HUES64 (cell line): ENCODE data around the gene LHFPL6.

Experiments used
- H3K27ac ChIP-seq: 2 replicates; pipeline ENCODE4 v1.7.0; 2013; ENCODE audit warnings: low read depth, low read length, inconsistent platforms
- H3K27me3 ChIP-seq: 2 replicates; pipeline ENCODE4 v1.6.1; 2013; ENCODE audit warnings: mild to moderate bottlenecking, low read length; ENCODE audit not compliant: insufficient read depth
- H3K36me3 ChIP-seq: 2 replicates; pipeline ENCODE4 v1.6.1; 2013; ENCODE audit warnings: mild to moderate bottlenecking, low read length; ENCODE audit not compliant: insufficient read depth
- H3K4me1 ChIP-seq: 2 replicates; pipeline ENCODE4 v1.6.1; 2013; ENCODE audit warnings: mild to moderate bottlenecking, low read length, moderate library complexity; ENCODE audit not compliant: insufficient read depth
- H3K4me3 ChIP-seq: 2 replicates; pipeline ENCODE4 v1.5.1; 2013; ENCODE audit warnings: mild to moderate bottlenecking, low read length, moderate library complexity
- H3K9ac ChIP-seq: 2 replicates; pipeline ENCODE4 v1.6.1; 2013; ENCODE audit warnings: mild to moderate bottlenecking, low read depth, low read length
- H3K9me3 ChIP-seq: 2 replicates; pipeline ENCODE4 v1.6.1; 2013; ENCODE audit warnings: low read depth, low read length; ENCODE audit not compliant: insufficient read depth
- WGBS: fragments of 150-250, 120-280 bp; methylation state at CpG from one replicate; pipeline ENCODE4 v1.1.7; 2013; ENCODE audit warnings: missing lambda C conversion rate; 5-methylcytosine and 5-hydroxymethylcytosine counted together

LHFPL6 gene

GRCh38 chr13:39530916-39531315, 72.1 kb downstream of the LHFPL6 start:
- Histone ChIP-seq H3K27ac (no peak overlapping the region), H3K36me3 (no peaks in the 10 kb centered on the region), H3K27me3 (peaks cover 30% of the 10 kb centered on the region; the same call in 1 of the 2 replicates), H3K9me3 (no peaks in the 10 kb centered on the region), H3K4me1 (peaks cover 3% of the 10 kb centered on the region; the same call in 1 of the 2 replicates), H3K4me3 (no peak overlapping the region), H3K9ac (no peak overlapping the region)
- 93% methylated on average over 2 of the region's 3 CpGs for WGBS

DNA sequence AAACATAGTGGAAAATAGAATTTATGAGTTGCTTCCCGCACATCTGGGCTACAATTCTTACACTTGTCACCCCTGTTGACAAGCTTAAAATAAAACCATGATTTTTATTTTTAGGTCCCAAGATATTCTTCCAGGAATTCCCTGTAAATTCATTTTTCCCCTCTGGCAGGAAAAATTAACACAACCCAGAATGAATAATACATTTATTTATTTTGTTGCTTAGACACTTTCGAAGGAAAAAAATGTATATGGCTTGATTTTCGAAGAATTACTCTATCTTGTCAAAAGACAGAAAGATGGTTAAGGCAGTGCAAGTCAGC, 74.4 kb downstream of the LHFPL6 start:
- no peak overlapping the region for H3K9ac ChIP-seq
- no peaks in the 10 kb centered on the region for H3K9me3 ChIP-seq
- no peak overlapping the region for H3K27ac ChIP-seq
- 94% methylated on average over 3 of the region's 3 CpGs for WGBS
- H3K4me3 ChIP-seq: no peak overlapping the region
- peaks cover 28% of the 10 kb centered on the region; the same call in 1 of the 2 replicates for H3K27me3 ChIP-seq
- no peaks in the 10 kb centered on the region for H3K36me3 ChIP-seq
- H3K4me1 ChIP-seq: peaks cover 3% of the 10 kb centered on the region; the same call in 1 of the 2 replicates

- WGBS: 90% methylated on average over 4 of the region's 5 CpGs
- Histone ChIP-seq H3K27ac (no peak overlapping the region), H3K4me3 (no peak overlapping the region), H3K36me3 (no peaks in the 10 kb centered on the region), H3K27me3 (peaks cover 23% of the 10 kb centered on the region; the same call in 1 of the 2 replicates), H3K4me1 (peaks cover 3% of the 10 kb centered on the region; the same call in 1 of the 2 replicates), H3K9ac (no peak overlapping the region), H3K9me3 (no peaks in the 10 kb centered on the region)
Measured at GRCh38 chr13:39527961-39528660, 74.9 kb downstream of the LHFPL6 start.

DNA sequence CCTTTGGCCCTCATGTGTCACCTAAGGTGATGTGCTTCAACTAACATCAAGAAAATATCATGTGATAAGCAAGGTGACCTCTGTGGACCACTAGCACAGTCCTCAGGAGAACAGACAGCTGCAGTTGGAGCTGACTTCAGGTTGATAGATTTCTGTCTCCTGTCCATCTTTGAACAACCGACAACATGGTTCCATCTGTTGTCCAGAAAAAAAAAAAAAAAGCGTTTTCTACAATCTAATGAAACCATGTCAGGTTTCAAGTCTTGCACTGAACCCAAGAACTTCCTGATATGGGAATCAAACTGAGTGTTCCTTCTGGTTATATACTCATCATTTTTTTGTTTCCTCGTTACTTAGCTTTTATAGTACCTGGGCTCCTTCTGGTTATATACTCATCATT, 75.7 kb downstream of the LHFPL6 start:
- Histone ChIP-seq H3K36me3 (no peaks in the 10 kb centered on the region), H3K4me3 (no peak overlapping the region), H3K4me1 (peaks cover 3% of the 10 kb centered on the region; the same call in 1 of the 2 replicates), H3K9me3 (no peaks in the 10 kb centered on the region), H3K27ac (no peak overlapping the region), H3K9ac (no peak overlapping the region), H3K27me3 (peaks cover 19% of the 10 kb centered on the region; the same call in 1 of the 2 replicates)
- 92% methylated on average over 3 of the region's 3 CpGs for WGBS

GRCh38 chr13:39526499-39526898, 76.5 kb downstream of the LHFPL6 start:
- H3K9ac ChIP-seq: no peak overlapping the region
- peaks cover 15% of the 10 kb centered on the region; the same call in 1 of the 2 replicates for H3K27me3 ChIP-seq
- H3K4me1 ChIP-seq: peaks cover 3% of the 10 kb centered on the region; the same call in 1 of the 2 replicates
- no peaks in the 10 kb centered on the region for H3K36me3 ChIP-seq
- H3K27ac ChIP-seq: no peak overlapping the region
- 92% methylated on average over 8 of the region's 8 CpGs for WGBS
- no peak overlapping the region for H3K4me3 ChIP-seq
- no peaks in the 10 kb centered on the region for H3K9me3 ChIP-seq

- Histone ChIP-seq H3K36me3 (no peaks in the 10 kb centered on the region), H3K27me3 (peaks cover 6% of the 10 kb centered on the region; the same call in 1 of the 2 replicates), H3K4me3 (no peak overlapping the region), H3K27ac (no peak overlapping the region), H3K9me3 (no peaks in the 10 kb centered on the region), H3K4me1 (no peaks in the 10 kb centered on the region; the same call in 1 of the 2 replicates), H3K9ac (no peak overlapping the region)
- 100% methylated on average over 1 of the region's 1 CpG for WGBS
Measured at GRCh38 chr13:39525506-39525905, 77.5 kb downstream of the LHFPL6 start.

GRCh38 chr13:39524795-39525194, 78.2 kb downstream of the LHFPL6 start:
- no peaks in the 10 kb centered on the region for H3K27me3 ChIP-seq
- no peaks in the 10 kb centered on the region; the same call in 1 of the 2 replicates for H3K4me1 ChIP-seq
- no peak overlapping the region for H3K4me3 ChIP-seq
- 93% methylated on average over 4 of the region's 4 CpGs for WGBS
- H3K27ac ChIP-seq: no peak overlapping the region
- H3K9ac ChIP-seq: no peak overlapping the region
- H3K36me3 ChIP-seq: no peaks in the 10 kb centered on the region
- no peaks in the 10 kb centered on the region for H3K9me3 ChIP-seq

- Histone ChIP-seq H3K4me3 (no peak overlapping the region), H3K36me3 (no peaks in the 10 kb centered on the region), H3K9me3 (no peaks in the 10 kb centered on the region), H3K27me3 (no peaks in the 10 kb centered on the region), H3K9ac (no peak overlapping the region), H3K4me1 (no peaks in the 10 kb centered on the region; the same call in 1 of the 2 replicates), H3K27ac (no peak overlapping the region)
- WGBS: 98% methylated on average over 4 of the region's 4 CpGs
Measured at GRCh38 chr13:39522329-39522728, 80.7 kb downstream of the LHFPL6 start.

GRCh38 chr13:39521701-39522100, 81.3 kb downstream of the LHFPL6 start:
- Histone ChIP-seq H3K9me3 (no peaks in the 10 kb centered on the region), H3K9ac (no peak overlapping the region), H3K27me3 (no peaks in the 10 kb centered on the region), H3K4me1 (no peaks in the 10 kb centered on the region; the same call in 1 of the 2 replicates), H3K36me3 (no peaks in the 10 kb centered on the region), H3K27ac (no peak overlapping the region), H3K4me3 (no peak overlapping the region)
- WGBS: 97% methylated on average over 4 of the region's 4 CpGs

DNA sequence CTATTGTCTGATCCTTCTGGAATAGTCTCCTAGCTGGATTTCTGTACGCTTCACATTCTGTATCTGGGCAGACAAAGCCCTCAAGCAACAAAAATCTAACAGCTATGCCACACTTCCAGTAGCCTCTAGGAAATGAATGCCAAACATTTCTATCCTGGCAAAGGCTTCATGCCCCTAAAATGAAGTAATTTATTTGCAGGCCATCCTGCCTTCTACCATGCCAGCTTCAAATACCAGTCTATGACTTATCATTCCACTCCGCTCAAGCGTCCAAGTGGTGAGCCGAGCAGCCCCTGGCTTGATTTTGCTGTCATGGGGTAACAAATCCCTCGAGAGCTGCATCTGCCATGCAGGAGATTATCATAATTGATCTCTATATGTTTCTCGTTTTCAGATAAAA, 86.9 kb downstream of the LHFPL6 start:
- WGBS: 93% methylated on average over 6 of the region's 6 CpGs
- Histone ChIP-seq H3K9me3 (no peaks in the 10 kb centered on the region), H3K27ac (no peak overlapping the region), H3K27me3 (no peaks in the 10 kb centered on the region), H3K36me3 (no peaks in the 10 kb centered on the region), H3K4me1 (peaks cover 24% of the 10 kb centered on the region), H3K9ac (no peak overlapping the region), H3K4me3 (no peak overlapping the region)

DNA sequence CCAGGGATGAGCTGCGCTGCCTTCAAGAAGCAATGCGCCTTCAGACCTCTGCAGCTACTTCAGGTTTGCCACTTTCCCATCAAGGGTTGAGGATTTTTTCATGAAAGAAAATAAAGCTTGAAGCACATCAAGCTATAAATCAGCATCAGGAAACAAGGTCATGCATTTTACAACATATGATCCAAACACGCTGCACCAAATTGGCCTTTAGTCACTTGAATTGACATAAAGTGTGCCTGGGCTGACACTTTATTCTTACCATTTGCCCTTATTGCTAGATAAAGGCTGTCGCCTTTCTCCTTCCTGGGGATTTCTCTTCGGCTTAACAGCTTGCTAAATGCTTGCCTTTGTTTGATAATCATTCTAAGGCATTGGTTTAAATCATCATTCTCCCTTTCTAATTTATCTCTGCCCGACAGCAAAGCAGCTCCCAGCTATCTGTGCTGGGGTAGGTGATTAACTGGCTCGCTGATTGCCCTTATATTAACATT, 87.7 kb downstream of the LHFPL6 start:
- no peak overlapping the region for H3K27ac ChIP-seq
- H3K4me3 ChIP-seq: no peak overlapping the region
- 70% methylated on average over 5 of the region's 7 CpGs for WGBS
- no peaks in the 10 kb centered on the region for H3K36me3 ChIP-seq
- H3K4me1 ChIP-seq: peaks cover 27% of the 10 kb centered on the region
- H3K9me3 ChIP-seq: no peaks in the 10 kb centered on the region
- no peak overlapping the region for H3K9ac ChIP-seq
- no peaks in the 10 kb centered on the region for H3K27me3 ChIP-seq
